Esophagus squamous epithelium (tissue), 5 donors: ENCODE measurements around the gene CHCHD10. TPM values are rescaled to one million over a fixed set of nuclear protein-coding genes. Genes with fewer than 3 reads are reported as not detected.

Experiments used
- DNase-seq: peaks from one replicate; lab custom pipeline; 2025; lab: John Stamatoyannopoulos, UW
- H3K27ac ChIP-seq, 4 donors: fragments of 200-600 bp; sonication (generic); one replicate each; pipeline ENCODE4 v1.5.1; 2016 to 2019; ENCODE audit warnings: mild to moderate bottlenecking in 1 of 4
- H3K27me3 ChIP-seq, 4 donors: fragments of 200-600 bp; sonication (generic); 1 replicate in 3 of 4; 2 replicates in 1 of 4; pipeline versions ENCODE4 v1.5.1 to v1.6.0; 2017 to 2021; ENCODE audit warnings: antibody characterized with exemption in 1 of 4
- H3K36me3 ChIP-seq, 3 donors: fragments of 200-600 bp; sonication (generic); one replicate each; pipeline ENCODE4 v1.5.1; 2016 to 2019
- H3K4me1 ChIP-seq, 3 donors: fragments of 200-600 bp; sonication (generic); one replicate each; pipeline ENCODE4 v1.5.1; 2017 to 2019
- H3K4me3 ChIP-seq, 4 donors: fragments of 200-600 bp; sonication (generic); 1 replicate in 3 of 4; 2 replicates in 1 of 4; pipeline ENCODE4 v1.5.1; 2016 to 2019; ENCODE audit warnings: mild to moderate bottlenecking in 2 of 4, moderate library complexity in 1 of 4
- H3K9me3 ChIP-seq, 3 donors: fragments of 200-600 bp; sonication (generic); one replicate each; pipeline ENCODE4 v1.5.1; 2016 to 2019
- CTCF ChIP-seq, 6 experiments: fragments of 450-650 bp in 4 of 6; fragments of 200-600 bp in 2 of 6; sonication (generic) in 2 of 6; IDR thresholded peaks; one replicate each; pipeline ENCODE4 v1.5.1; 2016 to 2019; ENCODE audit warnings: antibody characterized with exemption in 6 of 6, mild to moderate bottlenecking in 4 of 6, moderate library complexity in 4 of 6
- POLR2A ChIP-seq, 4 donors: fragments of 450-650 bp; IDR thresholded peaks; one replicate each; pipeline ENCODE4 v1.6.1; 2017; ENCODE audit warnings: antibody characterized with exemption in 4 of 4, mild to moderate bottlenecking in 4 of 4, moderate library complexity in 3 of 4
- WGBS, 2 donors: methylation state at CpG; one replicate each; pipeline ENCODE4 v1.1.5; 2018; 5-methylcytosine and 5-hydroxymethylcytosine counted together
- intact Hi-C: fragments of 100-400 bp; cut with DNase I; formaldehyde crosslinking; loops from one replicate; pipeline ENCODE4 v1.15.0; 2022
- total RNA-seq, 4 donors: library from RNA; depleted of rRNA; stranded (reverse); fragments of >200 nt; gene quantifications; one replicate each; pipeline ENCODE4 v1.1.0, GENCODE V29; 2016
- donor health status: DM: yes; HTN: yes; CAD: no.

Gene CHCHD10
- total RNA-seq, 4 donors from 2014 or later = 7.7 to 13.9 (median 10.4) TPM

- intact Hi-C loops = no loop called here
- Histone ChIP-seq H3K27me3 (no peaks in the 10 kb centered on the region), H3K4me3 (no peak overlapping the region), H3K27ac (no peak overlapping the region), H3K36me3 (no peaks in the 10 kb centered on the region), H3K4me1 (peaks cover 9 to 54% (median 33%) of the 10 kb centered on the region in 3 donors), H3K9me3 (no peaks in the 10 kb centered on the region)
- TF ChIP-seq CTCF (IDR thresholded peaks at IDR 0.05) = no peak
- no peak for TF ChIP-seq POLR2A (IDR thresholded peaks at IDR 0.05)
- DNase-seq = no peak
- WGBS, 2 donors = 33 to 58% methylated on average over 1 to 2 of the region's 2 CpGs
These were observed 7.2 kb upstream of the CHCHD10 start for GRCh38 chr22:23774922-23775436.

- TF ChIP-seq POLR2A (IDR thresholded peaks at IDR 0.05) (no peak), CTCF (IDR thresholded peaks at IDR 0.05) (no peak)
- H3K4me1 ChIP-seq = peaks cover 9 to 56% (median 33%) of the 10 kb centered on the region in 3 donors
- intact Hi-C loops = no loop called here
- no peaks in the 10 kb centered on the region for H3K36me3 ChIP-seq
- no peaks in the 10 kb centered on the region for H3K9me3 ChIP-seq
- no peak overlapping the region for H3K4me3 ChIP-seq
- 78 to 79% methylated on average over 1 to 11 of the region's 12 CpGs for WGBS, 2 donors
- DNase-seq = no peak
- no peaks in the 10 kb centered on the region for H3K27me3 ChIP-seq
- H3K27ac ChIP-seq = peak overlapping the region in 1 of 4 donors; percentile 49
These were observed 6.5 kb upstream of the CHCHD10 start for GRCh38 chr22:23774114-23774921.

GRCh38 chr22:23773483-23774113, 5.8 kb upstream of the CHCHD10 start:
- peaks cover 13 to 63% (median 39%) of the 10 kb centered on the region in 3 donors for H3K4me1 ChIP-seq
- no peak for TF ChIP-seq POLR2A (IDR thresholded peaks at IDR 0.05)
- no peak for TF ChIP-seq CTCF (IDR thresholded peaks at IDR 0.05)

GRCh38 chr22:23772649-23773473, 5.1 kb upstream of the CHCHD10 start, which contains the start of gene MMP11:
TSS of gene MMP11 (plus strand) at chr22:23772849. CDS start at chr22:23772871, 22 bp downstream.
- no peak for TF ChIP-seq CTCF (IDR thresholded peaks at IDR 0.05)
- TF ChIP-seq POLR2A (IDR thresholded peaks at IDR 0.05) = peak in 1 of 4 donors; percentile 10
- DNase-seq = no peak
- intact Hi-C loops = no loop called here
- peak within 1 kb of the TSS in 3 of 4 donors; percentile 62 to 71 (median 70) for H3K27ac ChIP-seq
- peaks cover 16 to 71% (median 42%) of the 10 kb centered on the region in 3 donors for H3K4me1 ChIP-seq
- H3K36me3 ChIP-seq = no peaks in the 10 kb centered on the region
- 30 to 46% methylated on average over 2 to 6 of the region's 79 CpGs for WGBS, 2 donors
- peak within 1 kb of the TSS; percentile 34 to 71 (median 48) for H3K4me3 ChIP-seq
- no peaks in the 10 kb centered on the region for H3K27me3 ChIP-seq
- no peaks in the 10 kb centered on the region for H3K9me3 ChIP-seq

More at GRCh38 chr22:23773483-23774113, 5.8 kb upstream of the CHCHD10 start:
- WGBS, 2 donors = 56 to 61% methylated on average over 6 to 7 of the region's 7 CpGs
- peak overlapping the region in 2 of 4 donors; percentile 53 to 71 for H3K4me3 ChIP-seq
- H3K27ac ChIP-seq = peak overlapping the region in 1 of 4 donors; percentile 10
- intact Hi-C loops = no loop called here
- no peaks in the 10 kb centered on the region for H3K9me3 ChIP-seq
- no peaks in the 10 kb centered on the region for H3K27me3 ChIP-seq
- no peak for DNase-seq
- no peaks in the 10 kb centered on the region for H3K36me3 ChIP-seq
